HG03575 (cell line): ENCODE results near the gene LY6G6D.
A peak's percentile ranks its signal among the peaks of the same experiment; 100 is the strongest.

ENCODE experiments used
- ATAC-seq: cut with Tn5 transposase; IDR thresholded peaks from one replicate; pipeline ENCODE4 v1.9.1; 2021; ENCODE audit not compliant: unreplicated experiment, insufficient number of reproducible peaks, low FRiP score; ENCODE audit errors: extremely low read depth

LY6G6D gene

GRCh38 chr6:31715022-31715958 lies at the start of gene LY6G6D:
TSS of gene LY6G6D (plus strand) at chr6:31715348. CDS start at chr6:31715356, 8 bp downstream.
- no peak for ATAC-seq

GRCh38 chr6:31665501-31666336 lies 49.4 kb upstream of the LY6G6D start, which contains the start of gene CSNK2B:
TSS of gene CSNK2B (plus strand) at chr6:31666080. CDS start at chr6:31666832, 752 bp downstream.
- peak; percentile 57 for ATAC-seq

GRCh38 chr6:31666337-31666965 lies 48.7 kb upstream of the LY6G6D start:
- no peak for ATAC-seq

GRCh38 chr6:31669676-31670075 lies 45.5 kb upstream of the LY6G6D start, which contains the start of gene LY6G5B:
TSS of gene LY6G5B (plus strand) at chr6:31669976. CDS start at chr6:31670951, 975 bp downstream.
- ATAC-seq = no peak

- ATAC-seq = no peak
These were observed 38.7 kb upstream of the LY6G6D start for GRCh38 chr6:31676322-31676903.

- ATAC-seq = no peak
These were observed 38.2 kb upstream of the LY6G6D start for GRCh38 chr6:31676904-31677303.

- ATAC-seq = no peak
These were observed 37.2 kb upstream of the LY6G6D start for GRCh38 chr6:31677955-31678354.

GRCh38 chr6:31680226-31681134 lies 34.7 kb upstream of the LY6G6D start, which contains the start of gene LY6G5C:
TSS of gene LY6G5C (minus strand) at chr6:31681067. CDS start at chr6:31680373, 694 bp downstream.
- ATAC-seq = no peak

GRCh38 chr6:31681135-31681671 lies 33.9 kb upstream of the LY6G6D start:
- no peak for ATAC-seq

- no peak for ATAC-seq
These were observed 31.6 kb upstream of the LY6G6D start for GRCh38 chr6:31683591-31683990.

GRCh38 chr6:31686483-31686882 lies 28.7 kb upstream of the LY6G6D start:
- ATAC-seq = no peak

- no peak for ATAC-seq
These were observed 27.8 kb upstream of the LY6G6D start for GRCh38 chr6:31687321-31687720.

- ATAC-seq = no peak
These were observed 27.1 kb upstream of the LY6G6D start for GRCh38 chr6:31687860-31688693.

GRCh38 chr6:31689249-31690110 lies 25.7 kb upstream of the LY6G6D start:
- ATAC-seq = no peak

GRCh38 chr6:31690231-31691077 lies 24.7 kb upstream of the LY6G6D start:
- ATAC-seq = no peak
